NCI-H2107 treated with DMSO at 0.1 percent for 48 hours (cell line): ENCODE results near the gene XCL2.
"Not testable (repeated sequence)": the region's sequence is repeated elsewhere in the genome, so short reads cannot be mapped to it uniquely, and the experiment has no call there.

ENCODE experiments used
- DNase-seq: peaks from one replicate; lab custom pipeline; 2025; ENCODE audit not compliant: unreplicated experiment; lab: John Stamatoyannopoulos, UW

The XCL2 gene

GRCh38 chr1:168543840-168544498 is at the start of gene XCL2:
TSS of gene XCL2 (minus strand) at chr1:168543997. CDS start at chr1:168543964, 33 bp downstream.
- DNase-seq = not testable (repeated sequence)

DNA sequence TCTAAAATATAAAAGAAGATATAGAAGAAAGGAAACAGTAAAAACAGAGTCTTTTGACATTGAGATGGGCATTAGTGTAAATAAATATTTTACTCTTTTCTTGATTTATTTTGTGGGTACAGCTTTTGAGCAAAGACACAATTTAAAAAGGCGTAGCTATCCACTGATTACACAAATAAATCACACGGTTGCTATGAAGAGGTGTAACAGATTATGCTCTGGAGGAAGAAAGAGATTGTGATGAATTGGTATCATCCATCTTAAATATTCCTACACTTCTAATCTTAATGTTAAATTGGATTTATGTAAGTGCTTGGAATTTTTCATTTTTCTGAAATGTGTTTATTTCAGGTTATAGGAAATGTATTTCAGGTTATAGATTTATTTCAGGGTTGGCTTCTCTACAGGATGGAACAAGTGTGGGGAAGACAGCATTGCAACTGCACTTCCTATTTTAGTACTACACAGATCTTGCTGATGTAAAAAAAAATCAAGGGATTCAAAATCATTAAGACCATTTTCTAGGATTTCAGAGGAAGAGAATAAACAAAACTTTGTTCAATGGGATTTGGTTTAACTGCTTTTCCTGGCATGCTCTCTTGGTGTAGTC is 47.9 kb upstream of the XCL2 start:
- no peak for DNase-seq

DNA sequence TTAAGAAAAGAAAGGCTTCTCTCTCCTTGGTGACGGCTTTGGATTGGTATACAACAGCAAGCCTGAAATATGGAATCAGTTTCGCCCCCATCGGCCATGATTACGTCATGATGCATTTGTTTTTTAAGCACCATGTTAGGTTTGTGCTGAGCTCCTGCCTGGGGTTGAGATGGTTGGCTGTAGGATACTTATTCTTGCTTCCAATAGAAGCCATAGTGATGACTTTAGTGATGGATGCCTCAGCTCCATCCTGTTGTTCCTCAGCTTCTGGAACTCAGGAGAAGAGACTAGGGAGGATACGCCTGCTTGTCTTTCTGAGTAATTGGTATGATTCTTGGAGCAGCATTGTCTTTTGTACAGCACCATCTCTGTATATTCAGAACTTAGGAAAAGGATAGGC is 47.3 kb upstream of the XCL2 start:
- DNase-seq = no peak

- DNase-seq = no peak
These were observed 45.4 kb upstream of the XCL2 start for GRCh38 chr1:168589167-168589566.

DNA sequence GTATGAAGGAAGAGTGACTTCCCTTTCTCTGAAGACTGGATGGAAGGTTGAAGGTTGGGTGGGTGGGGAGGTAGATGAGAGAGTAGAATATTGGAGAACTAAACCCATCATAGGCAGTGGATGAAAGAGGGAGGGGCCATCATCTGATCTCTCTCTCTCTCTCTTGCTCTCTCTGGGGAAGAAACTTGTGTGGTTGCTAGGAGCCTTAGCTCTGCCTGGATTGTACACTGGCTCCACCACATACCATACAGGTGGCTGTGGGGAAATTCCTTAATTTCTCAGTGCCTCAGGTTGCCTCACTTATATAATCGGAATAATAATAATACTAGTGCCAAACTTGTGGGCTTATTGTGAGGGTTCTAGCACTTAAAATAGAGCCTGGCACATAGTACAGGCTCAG is 42.1 kb upstream of the XCL2 start:
- no peak for DNase-seq

GRCh38 chr1:168585191-168585590 is 41.4 kb upstream of the XCL2 start:
- DNase-seq = no peak

- DNase-seq = no peak
These were observed 39.8 kb upstream of the XCL2 start for GRCh38 chr1:168583571-168583970.

DNA sequence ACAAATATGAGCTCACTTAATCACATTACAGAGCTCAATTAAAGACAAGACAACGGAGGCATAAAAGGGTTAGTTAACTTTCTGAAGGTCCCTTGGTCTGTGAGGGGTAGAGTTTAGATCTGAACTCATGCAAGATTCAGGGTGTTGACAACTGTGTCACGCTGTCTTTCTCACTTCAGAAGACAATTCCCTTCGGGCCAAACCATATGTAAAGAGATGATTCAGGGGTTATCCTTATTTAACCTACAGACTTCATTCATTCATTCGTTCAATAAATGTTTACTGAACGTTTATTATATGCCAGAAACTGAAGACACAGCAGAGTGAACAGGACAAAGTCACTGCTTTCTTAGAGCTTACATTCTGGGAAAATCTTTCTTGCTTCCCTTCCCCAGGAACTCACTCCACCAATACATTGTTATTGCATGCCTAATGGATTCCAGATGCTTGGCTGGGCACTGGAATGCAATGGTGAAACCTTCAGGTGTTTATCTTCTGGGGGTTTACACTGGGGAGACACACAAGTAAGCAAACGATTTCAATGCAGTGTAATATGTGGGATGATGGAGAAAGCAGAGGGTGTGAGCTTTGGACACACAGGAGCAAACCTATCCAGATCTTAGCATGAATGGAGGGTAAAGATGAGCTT is 39.0 kb upstream of the XCL2 start:
- no peak for DNase-seq

- no peak for DNase-seq
These were observed 38.2 kb upstream of the XCL2 start for GRCh38 chr1:168581817-168582572.

- DNase-seq = not testable (repeated sequence)
These were observed 37.2 kb upstream of the XCL2 start for GRCh38 chr1:168580991-168581390.

GRCh38 chr1:168580290-168580689 is 36.5 kb upstream of the XCL2 start:
- not testable (repeated sequence) for DNase-seq

- DNase-seq = not testable (repeated sequence)
These were observed 34.9 kb upstream of the XCL2 start for GRCh38 chr1:168578531-168579185.

GRCh38 chr1:168576245-168576688 is 32.5 kb upstream of the XCL2 start, which contains the start of gene XCL1:
TSS of gene XCL1 (plus strand) at chr1:168576605. CDS start at chr1:168576638, 33 bp downstream.
- DNase-seq = not testable (repeated sequence)

DNA sequence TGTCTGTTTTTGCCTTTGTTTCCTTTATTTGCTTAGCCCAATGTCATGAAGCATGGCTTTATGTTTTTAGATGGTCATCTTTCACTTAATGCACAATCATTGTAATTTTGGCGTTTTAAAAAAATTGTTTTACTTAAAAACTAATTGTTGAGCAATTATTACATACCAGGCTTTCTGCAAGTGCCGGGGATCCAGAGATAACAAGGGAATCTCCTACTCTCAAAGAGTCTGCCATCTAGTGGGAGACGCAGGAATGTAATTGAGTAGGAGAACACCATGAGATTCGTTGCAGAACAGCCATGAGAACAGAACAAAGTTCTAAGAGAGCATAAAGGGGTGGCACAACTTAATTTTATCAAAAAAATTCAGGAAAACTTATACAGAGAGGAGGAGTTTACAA is 30.4 kb upstream of the XCL2 start:
- not testable (repeated sequence) for DNase-seq

DNA sequence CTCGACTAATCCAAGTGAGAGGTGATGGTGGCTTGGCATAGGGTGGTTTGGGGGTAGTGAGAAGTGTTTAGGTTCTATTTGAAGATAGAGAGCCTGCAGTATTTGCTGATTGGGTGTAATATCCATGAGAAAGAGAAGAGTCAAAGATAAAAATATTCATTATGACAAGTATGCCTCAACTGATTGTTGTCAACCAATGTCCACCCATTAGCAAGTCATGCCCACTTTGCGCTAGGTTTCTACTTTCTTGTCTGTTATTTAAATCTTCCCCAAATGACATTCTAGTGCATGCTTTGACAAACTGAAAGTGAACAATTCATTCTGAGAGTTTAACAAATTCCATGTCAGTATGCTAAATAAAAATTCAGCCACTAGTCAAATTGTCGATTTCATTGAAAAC is 28.8 kb upstream of the XCL2 start:
- DNase-seq = no peak

DNA sequence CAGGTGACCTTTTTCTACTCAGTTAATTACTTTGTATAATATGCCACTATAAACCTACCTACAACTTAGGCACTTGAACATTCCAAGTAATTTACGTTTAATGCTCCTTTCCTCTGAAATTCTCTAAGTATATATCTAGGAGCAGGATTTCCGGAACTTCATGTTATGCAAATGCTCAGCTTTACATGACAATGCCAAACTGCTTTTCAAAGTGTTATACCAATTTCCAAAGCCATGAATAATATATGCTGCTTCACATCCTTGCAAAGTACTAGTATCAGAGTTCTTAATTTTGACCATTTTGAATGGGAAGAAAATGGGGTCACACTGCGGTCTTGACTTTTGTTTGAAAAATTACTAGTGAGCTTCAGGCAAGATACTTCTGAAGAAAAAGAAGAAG is 26.9 kb upstream of the XCL2 start:
- DNase-seq = no peak

GRCh38 chr1:168568346-168568745 is 24.5 kb upstream of the XCL2 start:
- no peak for DNase-seq

- no peak for DNase-seq
These were observed 23.8 kb upstream of the XCL2 start for GRCh38 chr1:168567568-168567967.

GRCh38 chr1:168567007-168567406 is 23.2 kb upstream of the XCL2 start:
- no peak for DNase-seq

GRCh38 chr1:168565825-168566224 is 22.0 kb upstream of the XCL2 start:
- DNase-seq = no peak

- no peak for DNase-seq
These were observed 18.2 kb upstream of the XCL2 start for GRCh38 chr1:168561989-168562388.
